NB4 (cell line): Measurements from ENCODE around the gene ADGRL3.

Experiments used
- DNase-seq: peaks from one replicate; pipeline ENCODE4 v3.0.0; 2010; ENCODE audit warnings: low read depth
- H3K4me3 ChIP-seq: one replicate; pipeline ENCODE4 v1.5.1; 2011; ENCODE audit warnings: mild to moderate bottlenecking, low read depth, low read length, moderate library complexity
- MYC ChIP-seq: IDR thresholded peaks from 2 replicates; pipeline ENCODE4 v1.6.1; 2011; ENCODE audit warnings: low read depth, low read length
- POLR2A ChIP-seq: IDR thresholded peaks from 2 replicates; pipeline ENCODE4 v1.6.1; 2011; ENCODE audit warnings: mild to moderate bottlenecking; ENCODE audit not compliant: insufficient read length; ENCODE audit errors: extremely low read depth
- TF ChIP-seq, protein P1 (sequence below): IDR thresholded peaks from one replicate; pipeline ENCODE4 v1.5.1; 2012; ENCODE audit warnings: low read depth, low read length
- TF ChIP-seq, protein P2 (sequence below): IDR thresholded peaks from 2 replicates; pipeline ENCODE4 v1.6.1; 2011; ENCODE audit warnings: low read depth, low read length

ADGRL3 gene

DNA sequence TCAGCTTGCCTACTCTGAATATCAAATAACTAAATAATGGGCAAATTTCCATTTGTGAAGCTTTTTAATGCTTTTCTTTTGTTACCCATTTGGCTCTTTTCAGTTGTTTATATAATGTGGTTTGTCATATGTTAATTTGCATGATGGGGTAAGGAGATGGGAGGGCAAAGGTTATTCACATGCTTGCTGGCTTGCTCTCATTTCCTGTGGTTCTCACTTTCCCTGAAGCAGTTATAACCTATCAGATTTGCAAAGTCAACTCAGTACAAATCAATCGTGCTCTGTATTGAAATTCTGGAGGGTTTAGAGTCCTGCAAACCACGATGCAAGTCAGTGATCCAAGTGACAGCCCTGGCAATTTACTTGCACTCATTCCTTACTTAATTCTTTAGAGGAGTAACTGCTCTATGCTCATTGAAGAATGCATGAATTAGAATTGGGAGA, 711.2 kb downstream of the ADGRL3 start:
- no peak for DNase-seq
- H3K4me3 ChIP-seq = no peak overlapping the region
- no peak for TF ChIP-seq POLR2A
- TF ChIP-seq, protein P1, sequence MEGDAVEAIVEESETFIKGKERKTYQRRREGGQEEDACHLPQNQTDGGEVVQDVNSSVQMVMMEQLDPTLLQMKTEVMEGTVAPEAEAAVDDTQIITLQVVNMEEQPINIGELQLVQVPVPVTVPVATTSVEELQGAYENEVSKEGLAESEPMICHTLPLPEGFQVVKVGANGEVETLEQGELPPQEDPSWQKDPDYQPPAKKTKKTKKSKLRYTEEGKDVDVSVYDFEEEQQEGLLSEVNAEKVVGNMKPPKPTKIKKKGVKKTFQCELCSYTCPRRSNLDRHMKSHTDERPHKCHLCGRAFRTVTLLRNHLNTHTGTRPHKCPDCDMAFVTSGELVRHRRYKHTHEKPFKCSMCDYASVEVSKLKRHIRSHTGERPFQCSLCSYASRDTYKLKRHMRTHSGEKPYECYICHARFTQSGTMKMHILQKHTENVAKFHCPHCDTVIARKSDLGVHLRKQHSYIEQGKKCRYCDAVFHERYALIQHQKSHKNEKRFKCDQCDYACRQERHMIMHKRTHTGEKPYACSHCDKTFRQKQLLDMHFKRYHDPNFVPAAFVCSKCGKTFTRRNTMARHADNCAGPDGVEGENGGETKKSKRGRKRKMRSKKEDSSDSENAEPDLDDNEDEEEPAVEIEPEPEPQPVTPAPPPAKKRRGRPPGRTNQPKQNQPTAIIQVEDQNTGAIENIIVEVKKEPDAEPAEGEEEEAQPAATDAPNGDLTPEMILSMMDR = no peak
- no peak for TF ChIP-seq MYC
- TF ChIP-seq, protein P2, sequence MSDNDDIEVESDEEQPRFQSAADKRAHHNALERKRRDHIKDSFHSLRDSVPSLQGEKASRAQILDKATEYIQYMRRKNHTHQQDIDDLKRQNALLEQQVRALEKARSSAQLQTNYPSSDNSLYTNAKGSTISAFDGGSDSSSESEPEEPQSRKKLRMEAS = no peak

DNA sequence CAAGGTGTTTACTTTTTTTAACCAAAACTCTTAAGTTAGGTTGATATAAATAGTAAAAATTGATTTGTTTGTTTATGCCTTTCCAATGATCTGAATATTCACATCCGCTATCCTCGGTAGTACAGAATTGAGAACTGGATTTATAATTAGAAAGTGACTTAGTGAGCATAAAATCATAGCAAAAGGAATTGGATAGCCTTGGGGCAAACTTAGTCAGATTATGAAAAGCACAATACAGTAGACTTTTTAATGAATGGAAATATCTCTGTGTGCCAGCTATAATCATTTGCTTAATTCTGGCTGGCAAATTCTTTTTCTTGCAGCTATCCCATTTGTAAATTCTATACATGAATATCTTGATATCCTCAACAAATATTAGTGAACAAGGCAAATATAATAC, 713.5 kb downstream of the ADGRL3 start:
- no peak for DNase-seq
- no peak overlapping the region for H3K4me3 ChIP-seq
- TF ChIP-seq MYC (no peak), POLR2A (no peak)
- TF ChIP-seq, protein P2 = no peak
- TF ChIP-seq, protein P1 = no peak

DNA sequence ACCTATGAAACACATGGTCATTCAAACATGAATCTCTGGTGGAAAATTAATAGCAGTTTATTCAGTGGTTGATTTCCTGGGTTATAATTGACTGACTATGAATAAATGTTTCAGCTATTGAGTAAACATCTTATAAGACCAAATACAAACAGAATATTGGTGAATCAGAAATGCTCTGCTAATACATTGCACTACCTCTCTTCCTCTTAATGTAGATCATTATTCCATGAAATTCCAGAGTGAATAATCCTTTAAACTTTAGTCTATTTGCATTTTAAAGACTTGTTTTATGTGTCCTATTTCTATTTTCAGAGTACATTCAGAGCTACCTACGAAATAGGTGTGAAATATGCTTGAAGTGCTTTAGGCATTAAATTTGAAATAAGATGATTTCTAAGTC, 715.4 kb downstream of the ADGRL3 start:
- no peak for DNase-seq
- H3K4me3 ChIP-seq = no peak overlapping the region
- TF ChIP-seq POLR2A = no peak

DNA sequence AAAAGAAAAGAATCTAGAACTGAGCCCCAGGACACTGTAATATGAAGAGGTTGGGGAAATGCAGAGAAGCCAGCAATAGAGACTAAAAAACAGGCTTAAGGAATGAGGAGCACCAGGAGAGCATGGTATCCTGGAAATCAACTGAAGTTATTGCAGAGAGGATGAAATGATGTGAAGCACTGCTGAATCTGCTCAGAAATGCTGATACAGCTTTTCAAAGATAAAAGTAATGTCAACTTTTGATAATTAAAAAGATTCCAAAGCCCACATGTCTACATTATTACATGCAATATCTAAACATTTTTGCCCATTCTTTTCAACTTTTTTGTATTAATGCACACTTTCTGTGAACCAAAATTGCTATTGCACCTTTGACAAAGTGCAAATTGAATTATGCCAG, 718.4 kb downstream of the ADGRL3 start:
- TF ChIP-seq, protein P1 = no peak
- TF ChIP-seq, protein P2 = no peak
- TF ChIP-seq POLR2A (no peak), MYC (no peak)
- no peak for DNase-seq
- H3K4me3 ChIP-seq = no peak overlapping the region

DNA sequence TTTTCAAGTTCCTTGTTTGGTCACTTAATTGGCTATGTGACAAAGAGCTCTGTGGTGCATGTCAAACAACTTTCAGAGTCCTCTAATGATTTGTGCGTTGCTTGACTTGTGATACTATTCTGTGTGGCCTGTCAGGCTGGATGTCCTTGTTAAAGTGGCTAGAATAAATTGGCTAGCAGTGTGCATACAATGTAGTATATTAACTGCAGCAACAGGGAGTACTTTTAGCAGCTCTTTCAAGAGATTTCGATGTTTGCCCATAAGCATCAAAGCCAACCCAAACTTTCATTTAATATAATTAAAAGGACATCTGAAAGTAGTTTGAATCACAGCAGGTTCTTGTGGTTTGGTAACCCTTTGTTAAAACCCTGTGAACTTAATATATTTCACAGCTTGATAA, 718.9 kb downstream of the ADGRL3 start:
- TF ChIP-seq, protein P2 = no peak
- TF ChIP-seq POLR2A (no peak), MYC (no peak)
- TF ChIP-seq, protein P1 = no peak

DNA sequence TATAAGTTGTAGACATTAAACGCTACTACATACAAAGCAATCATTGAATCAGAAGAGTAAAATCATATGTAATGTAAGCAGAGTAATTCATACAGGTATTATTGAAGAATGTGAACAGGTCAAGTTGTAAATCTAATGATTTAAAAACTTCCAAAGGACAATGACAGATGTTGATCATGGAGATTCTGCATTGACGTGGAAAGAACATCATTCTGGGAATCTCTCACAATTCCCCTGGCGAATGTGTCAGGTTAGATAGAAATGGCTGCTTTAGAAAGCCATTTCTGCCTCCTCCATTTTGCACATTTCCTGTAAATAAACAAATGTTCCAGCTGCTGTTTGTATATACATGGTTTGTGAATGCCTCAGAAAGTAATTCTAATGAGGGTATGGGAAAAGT, 719.4 kb downstream of the ADGRL3 start:
- TF ChIP-seq POLR2A (no peak), MYC (no peak)
- TF ChIP-seq, protein P2 = no peak
- TF ChIP-seq, protein P1 = no peak
- no peak overlapping the region for H3K4me3 ChIP-seq
- no peak for DNase-seq

More for the DNA sequence above, 718.9 kb downstream of the ADGRL3 start:
- no peak overlapping the region for H3K4me3 ChIP-seq
- DNase-seq = no peak
